ENCODE measurements around the gene RASGRP3. TPM values are rescaled to one million over a fixed set of nuclear protein-coding genes. Genes with fewer than 3 reads are reported as not detected.

RASGRP3 gene
- total RNA-seq, 4 donors from 2014 or later, result 0.53 to 10.2 (median 5.3) TPM

DNA sequence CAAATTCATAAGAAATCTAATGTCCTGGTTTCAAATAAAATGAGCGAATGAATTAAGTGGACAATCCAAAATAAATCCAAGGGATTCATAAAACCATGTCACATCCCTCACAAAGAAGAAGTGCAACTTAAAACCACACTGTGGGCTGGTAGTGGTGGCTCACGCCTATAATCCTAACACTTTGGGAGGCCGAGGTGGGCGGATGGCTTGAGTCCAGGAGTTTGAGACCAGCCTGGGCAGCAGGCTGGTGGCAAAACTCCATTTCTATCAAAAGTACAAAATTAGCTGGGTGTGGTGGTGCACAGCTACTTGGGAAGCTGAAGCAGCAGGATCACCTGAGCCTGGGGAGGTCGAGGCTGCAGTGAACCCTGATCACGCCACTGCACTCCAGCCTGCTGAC, 97.2 kb downstream of the RASGRP3 start:
- H3K27me3 ChIP-seq, result no peaks in the 10 kb centered on the region
- 86 to 92% methylated on average over 6 of the region's 6 CpGs for WGBS, 2 donors
- H3K9me3 ChIP-seq, result no peaks in the 10 kb centered on the region
- H3K4me1 ChIP-seq, result no peaks in the 10 kb centered on the region
- H3K4me3 ChIP-seq, result no peak overlapping the region
- no peak for DNase-seq
- H3K36me3 ChIP-seq, result no peaks in the 10 kb centered on the region
- no peak overlapping the region for H3K27ac ChIP-seq
- intact Hi-C loops (cut with DNase I), result no loop called here
- TF ChIP-seq, protein P1, sequence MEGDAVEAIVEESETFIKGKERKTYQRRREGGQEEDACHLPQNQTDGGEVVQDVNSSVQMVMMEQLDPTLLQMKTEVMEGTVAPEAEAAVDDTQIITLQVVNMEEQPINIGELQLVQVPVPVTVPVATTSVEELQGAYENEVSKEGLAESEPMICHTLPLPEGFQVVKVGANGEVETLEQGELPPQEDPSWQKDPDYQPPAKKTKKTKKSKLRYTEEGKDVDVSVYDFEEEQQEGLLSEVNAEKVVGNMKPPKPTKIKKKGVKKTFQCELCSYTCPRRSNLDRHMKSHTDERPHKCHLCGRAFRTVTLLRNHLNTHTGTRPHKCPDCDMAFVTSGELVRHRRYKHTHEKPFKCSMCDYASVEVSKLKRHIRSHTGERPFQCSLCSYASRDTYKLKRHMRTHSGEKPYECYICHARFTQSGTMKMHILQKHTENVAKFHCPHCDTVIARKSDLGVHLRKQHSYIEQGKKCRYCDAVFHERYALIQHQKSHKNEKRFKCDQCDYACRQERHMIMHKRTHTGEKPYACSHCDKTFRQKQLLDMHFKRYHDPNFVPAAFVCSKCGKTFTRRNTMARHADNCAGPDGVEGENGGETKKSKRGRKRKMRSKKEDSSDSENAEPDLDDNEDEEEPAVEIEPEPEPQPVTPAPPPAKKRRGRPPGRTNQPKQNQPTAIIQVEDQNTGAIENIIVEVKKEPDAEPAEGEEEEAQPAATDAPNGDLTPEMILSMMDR (IDR thresholded peaks at IDR 0.05), result no peak
- TF ChIP-seq POLR2A (IDR thresholded peaks at IDR 0.05), result no peak

DNA sequence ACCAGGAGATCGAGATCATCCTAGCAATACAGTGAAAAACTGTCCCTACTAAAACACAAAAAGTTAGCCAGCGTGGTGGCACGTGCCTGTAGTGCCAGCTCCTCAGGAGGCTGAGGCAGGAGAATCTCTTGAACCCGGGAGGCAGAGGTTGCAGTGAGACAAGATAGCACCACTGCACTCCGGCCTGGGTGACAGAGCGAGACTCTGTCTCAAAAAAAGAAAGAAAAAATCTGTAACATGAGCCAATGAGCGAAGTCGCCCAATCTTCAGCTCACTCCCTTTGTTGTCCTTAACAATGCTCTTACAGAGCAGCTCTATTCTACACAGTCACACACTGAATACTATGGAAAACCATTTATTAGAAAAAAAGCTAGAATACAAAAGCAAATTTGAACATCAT, 100.6 kb downstream of the RASGRP3 start:
- no peak for DNase-seq
- Histone ChIP-seq H3K27me3 (no peaks in the 10 kb centered on the region), H3K4me1 (no peaks in the 10 kb centered on the region), H3K27ac (no peak overlapping the region), H3K4me3 (no peak overlapping the region), H3K9me3 (no peaks in the 10 kb centered on the region), H3K36me3 (no peaks in the 10 kb centered on the region)
- TF ChIP-seq, protein P1 (IDR thresholded peaks at IDR 0.05), result no peak
- no peak for TF ChIP-seq POLR2A (IDR thresholded peaks at IDR 0.05)
- 90 to 92% methylated on average over 7 to 8 of the region's 8 CpGs for WGBS, 2 donors
- intact Hi-C loops (cut with DNase I), result no loop called here

DNA sequence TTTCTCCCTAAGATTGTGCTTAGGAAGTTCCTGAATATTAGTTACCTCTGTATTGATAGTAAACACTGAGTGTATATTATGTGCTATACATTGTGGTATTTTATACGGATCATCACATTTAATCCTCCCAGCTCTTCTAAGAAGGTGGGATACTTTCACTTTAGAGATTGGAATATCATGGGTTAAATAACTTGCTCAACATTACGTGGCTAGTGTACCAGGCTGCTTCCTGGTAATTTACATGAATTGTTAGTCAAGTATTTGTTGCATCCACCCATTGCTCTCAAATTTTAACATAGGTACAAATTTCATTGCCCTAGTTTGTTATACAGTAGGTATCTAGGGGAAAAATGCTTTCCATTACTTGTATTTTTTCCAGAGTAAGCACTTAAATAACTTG, 101.2 kb downstream of the RASGRP3 start:
- intact Hi-C loops (cut with DNase I), result no loop called here
- Histone ChIP-seq H3K4me3 (no peak overlapping the region), H3K36me3 (no peaks in the 10 kb centered on the region), H3K9me3 (no peaks in the 10 kb centered on the region), H3K27ac (no peak overlapping the region), H3K4me1 (no peaks in the 10 kb centered on the region), H3K27me3 (no peaks in the 10 kb centered on the region)
- no peak for TF ChIP-seq POLR2A (IDR thresholded peaks at IDR 0.05)
- TF ChIP-seq, protein P1 (IDR thresholded peaks at IDR 0.05), result no peak
- no peak for DNase-seq
- WGBS, 2 donors, result 48 to 49% methylated on average over 2 of the region's 2 CpGs

DNA sequence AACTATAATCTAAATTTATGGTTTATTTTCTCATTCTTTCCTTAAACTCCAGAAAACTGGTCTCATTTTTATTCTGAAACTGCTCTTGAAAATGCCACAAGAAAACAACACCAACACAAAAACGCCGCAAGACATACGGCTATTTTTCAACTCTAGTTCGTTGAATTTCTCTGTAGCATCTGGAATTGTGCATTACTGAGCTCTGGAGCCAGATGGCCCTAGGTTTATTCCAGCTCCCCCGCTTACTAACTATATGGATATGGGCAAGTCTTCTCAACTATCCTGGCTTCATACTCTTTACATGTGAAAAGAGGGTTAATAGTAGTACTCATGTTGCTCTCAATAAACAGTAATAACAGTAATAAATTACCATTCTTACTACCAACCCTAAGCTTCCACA, 102.8 kb downstream of the RASGRP3 start:
- DNase-seq, result no peak
- WGBS, 2 donors, result 83 to 93% methylated on average over 5 of the region's 5 CpGs
- Histone ChIP-seq H3K9me3 (no peaks in the 10 kb centered on the region), H3K27ac (no peak overlapping the region), H3K4me3 (no peak overlapping the region), H3K27me3 (no peaks in the 10 kb centered on the region), H3K36me3 (peaks cover 0 to 8% (median 2%) of the 10 kb centered on the region in 3 donors), H3K4me1 (peaks cover 0 to 5% (median 0%) of the 10 kb centered on the region in 3 donors)
- no peak for TF ChIP-seq POLR2A (IDR thresholded peaks at IDR 0.05)
- TF ChIP-seq, protein P1 (IDR thresholded peaks at IDR 0.05), result no peak
- intact Hi-C loops (cut with DNase I), result no loop called here

DNA sequence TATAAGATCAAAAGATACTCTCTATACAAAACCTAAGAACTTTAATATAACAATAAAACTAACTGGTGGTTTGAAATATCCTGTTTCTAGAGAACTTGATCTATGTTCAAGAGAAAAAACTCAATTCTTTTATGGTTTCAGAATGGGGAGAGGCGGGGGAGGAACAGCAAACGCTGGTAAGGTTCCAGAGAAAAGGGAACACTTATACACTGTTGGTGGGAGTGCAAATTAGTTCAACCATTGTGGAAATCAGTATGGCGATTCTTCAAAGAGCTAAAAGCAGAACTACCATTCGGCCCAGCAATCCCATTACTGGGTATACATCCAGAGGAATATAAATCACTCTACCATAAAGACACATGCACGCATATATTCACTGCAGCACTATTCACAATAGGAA, 105.4 kb downstream of the RASGRP3 start:
- peaks cover 0 to 5% (median 0%) of the 10 kb centered on the region in 3 donors for H3K4me1 ChIP-seq
- H3K36me3 ChIP-seq, result peaks cover 14 to 35% (median 15%) of the 10 kb centered on the region in 3 donors
- H3K4me3 ChIP-seq, result no peak overlapping the region
- H3K27ac ChIP-seq, result no peak overlapping the region
- no peaks in the 10 kb centered on the region for H3K27me3 ChIP-seq
- TF ChIP-seq POLR2A (IDR thresholded peaks at IDR 0.05), result no peak
- TF ChIP-seq, protein P1 (IDR thresholded peaks at IDR 0.05), result no peak
- H3K9me3 ChIP-seq, result no peaks in the 10 kb centered on the region
- no peak for DNase-seq
- intact Hi-C loops (cut with DNase I), result no loop called here
- WGBS, 2 donors, result 86 to 88% methylated on average over 5 of the region's 5 CpGs
